Measurements from ENCODE around the gene SKOR2. TPM values are rescaled to one million over a fixed set of nuclear protein-coding genes. Genes with fewer than 3 reads are reported as not detected.

The SKOR2 gene
- total and polyA plus RNA-seq, 4 donors, result 0.55 to 5.9 (median 3.2) TPM

Small RNA genes lying within 50 kb of the gene (small RNA-seq; reads per million reads assigned to genes)
- not detected for gene RNU6-1131P (ENCODE audit: low replicate concordance)

Other genes starting within 250 kb of the SKOR2 start
- not detected for gene ELOA2, start 216.0 kb downstream of the SKOR2 start, total RNA-seq
- gene ELOA2, start 216.0 kb downstream of the SKOR2 start, polyA plus RNA-seq (ENCODE audit: insufficient read length in 2 of 2), result under 1 TPM in 1 of 2 donors, not detected in 1; 0.06 TPM
- gene HDHD2, start 101.2 kb downstream of the SKOR2 start, total RNA-seq, result 10 to 100 TPM; 46.8 to 51.0 TPM
- gene HDHD2, start 101.2 kb downstream of the SKOR2 start, polyA plus RNA-seq (ENCODE audit: insufficient read length in 2 of 2), result 10 to 100 TPM; 81.8 to 96.7 TPM
- gene IER3IP1, start 75.3 kb downstream of the SKOR2 start, total RNA-seq, result 10 to 100 TPM; 17.0 to 21.9 TPM
- 10 to 100 TPM; 16.7 to 19.8 TPM for gene IER3IP1, start 75.3 kb downstream of the SKOR2 start, polyA plus RNA-seq (ENCODE audit: insufficient read length in 2 of 2)

Measured in spinal cord (tissue), 4 donors.